D721Med (cell line): Measurements from ENCODE around the gene SBDS.

Experiments
- DNase-seq: peaks from one replicate; pipeline ENCODE4 v3.0.0; 2011; ENCODE audit warnings: low spot score; ENCODE audit not compliant: insufficient read length
- FAIRE-seq: peaks from 2 replicates; lab custom pipeline; 2011; peaks lifted over from hg19 to GRCh38; lab: Jason Lieb, UNC
- TF ChIP-seq, protein P1 (sequence below): IDR thresholded peaks from 2 replicates; pipeline ENCODE4 v1.5.1; 2012; ENCODE audit warnings: mild to moderate bottlenecking, control low read depth; ENCODE audit not compliant: insufficient read depth; ENCODE audit errors: missing control alignments

Gene SBDS

GRCh38 chr7:66952343-66953043 lies 42.9 kb downstream of the SBDS start:
- FAIRE-seq: no peak
- no peak for DNase-seq
- TF ChIP-seq, protein P1, sequence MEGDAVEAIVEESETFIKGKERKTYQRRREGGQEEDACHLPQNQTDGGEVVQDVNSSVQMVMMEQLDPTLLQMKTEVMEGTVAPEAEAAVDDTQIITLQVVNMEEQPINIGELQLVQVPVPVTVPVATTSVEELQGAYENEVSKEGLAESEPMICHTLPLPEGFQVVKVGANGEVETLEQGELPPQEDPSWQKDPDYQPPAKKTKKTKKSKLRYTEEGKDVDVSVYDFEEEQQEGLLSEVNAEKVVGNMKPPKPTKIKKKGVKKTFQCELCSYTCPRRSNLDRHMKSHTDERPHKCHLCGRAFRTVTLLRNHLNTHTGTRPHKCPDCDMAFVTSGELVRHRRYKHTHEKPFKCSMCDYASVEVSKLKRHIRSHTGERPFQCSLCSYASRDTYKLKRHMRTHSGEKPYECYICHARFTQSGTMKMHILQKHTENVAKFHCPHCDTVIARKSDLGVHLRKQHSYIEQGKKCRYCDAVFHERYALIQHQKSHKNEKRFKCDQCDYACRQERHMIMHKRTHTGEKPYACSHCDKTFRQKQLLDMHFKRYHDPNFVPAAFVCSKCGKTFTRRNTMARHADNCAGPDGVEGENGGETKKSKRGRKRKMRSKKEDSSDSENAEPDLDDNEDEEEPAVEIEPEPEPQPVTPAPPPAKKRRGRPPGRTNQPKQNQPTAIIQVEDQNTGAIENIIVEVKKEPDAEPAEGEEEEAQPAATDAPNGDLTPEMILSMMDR: no peak

- DNase-seq: no peak
- TF ChIP-seq, protein P1: no peak
- no peak for FAIRE-seq
Observed at GRCh38 chr7:66950763-66951162, 44.6 kb downstream of the SBDS start.

GRCh38 chr7:66950311-66950710 lies 45.1 kb downstream of the SBDS start:
- TF ChIP-seq, protein P1: no peak
- DNase-seq (no peak), FAIRE-seq (no peak)

DNA sequence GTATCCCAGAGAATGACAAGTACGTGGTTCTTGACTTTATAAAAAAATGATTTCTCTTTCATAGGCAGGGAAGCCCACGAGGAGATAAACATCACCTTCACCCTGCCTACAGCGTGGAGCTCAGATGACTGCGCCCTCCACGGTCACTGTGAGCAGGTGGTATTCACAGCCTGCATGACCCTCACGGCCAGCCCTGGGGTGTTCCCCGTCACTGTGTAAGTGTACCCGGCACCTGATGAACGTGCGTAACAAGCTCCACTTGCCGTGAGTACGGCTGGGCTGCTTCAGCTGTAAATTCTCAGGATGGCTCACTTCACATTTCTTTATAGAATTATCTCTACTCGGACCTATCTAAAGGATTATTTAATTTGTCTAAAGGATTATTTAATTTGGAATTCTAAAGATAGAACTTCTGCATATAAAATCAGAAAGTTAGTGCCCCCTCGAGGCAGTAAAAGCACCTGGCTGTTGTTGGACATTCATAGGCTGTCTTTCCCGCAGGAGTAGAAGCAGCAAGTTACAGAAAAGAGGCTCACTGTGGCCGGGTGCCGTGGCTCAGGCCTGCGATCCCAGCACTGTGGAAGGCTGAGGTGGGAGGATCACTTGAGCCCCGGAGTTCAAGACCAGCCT lies 46.8 kb downstream of the SBDS start:
- TF ChIP-seq, protein P1: no peak
- DNase-seq (no peak), FAIRE-seq (no peak)

DNA sequence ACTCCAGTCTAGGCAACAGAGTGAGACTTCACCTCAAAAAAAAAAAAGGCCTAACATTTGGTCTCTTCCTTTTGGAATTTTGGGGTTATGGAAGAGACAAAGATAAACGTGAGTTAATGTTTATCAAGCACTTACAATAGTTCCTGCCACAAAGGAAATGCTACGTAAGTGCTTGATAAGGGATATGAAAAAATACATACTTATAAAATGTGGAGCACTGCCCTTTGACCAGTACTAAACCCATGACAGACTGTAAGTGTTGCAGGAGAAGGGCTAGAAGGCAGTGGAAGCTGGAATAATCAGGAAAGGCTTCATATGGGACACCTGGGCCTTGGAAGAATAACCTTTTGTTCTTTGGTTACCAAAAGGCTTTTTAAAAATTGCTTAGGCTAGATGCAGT lies 48.8 kb downstream of the SBDS start:
- DNase-seq (no peak), FAIRE-seq (no peak)
- TF ChIP-seq, protein P1: no peak

DNA sequence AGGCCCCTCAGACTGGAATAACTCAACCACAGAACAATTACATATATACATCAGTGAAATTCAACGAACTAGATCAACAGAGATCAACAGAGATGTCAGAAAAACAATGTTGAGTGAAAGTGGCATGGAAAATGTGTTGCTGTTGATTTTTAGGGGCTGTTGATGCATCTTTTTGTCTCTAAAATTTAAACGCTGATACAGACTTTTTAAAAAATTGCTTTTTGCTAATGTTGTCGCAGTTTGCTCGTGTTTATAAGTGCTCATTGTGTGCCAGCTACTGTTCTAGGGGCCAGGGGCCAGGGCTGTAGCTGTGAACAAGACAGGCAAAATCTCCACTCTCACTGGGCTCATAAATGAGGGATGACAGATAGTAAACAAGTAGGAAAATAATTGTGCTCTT lies 56.1 kb downstream of the SBDS start:
- DNase-seq (no peak), FAIRE-seq (no peak)
- TF ChIP-seq, protein P1: no peak

GRCh38 chr7:66937940-66938339 lies 57.4 kb downstream of the SBDS start:
- no peak for FAIRE-seq
- DNase-seq: no peak
- TF ChIP-seq, protein P1: no peak
